Putamen (tissue), 1 donor: ENCODE data around the gene GALNT17.

Source experiments
- DNase-seq: peaks from one replicate; pipeline ENCODE4 v3.0.0-alpha.2; 2016; ENCODE audit warnings: low spot score

The GALNT17 gene

DNA sequence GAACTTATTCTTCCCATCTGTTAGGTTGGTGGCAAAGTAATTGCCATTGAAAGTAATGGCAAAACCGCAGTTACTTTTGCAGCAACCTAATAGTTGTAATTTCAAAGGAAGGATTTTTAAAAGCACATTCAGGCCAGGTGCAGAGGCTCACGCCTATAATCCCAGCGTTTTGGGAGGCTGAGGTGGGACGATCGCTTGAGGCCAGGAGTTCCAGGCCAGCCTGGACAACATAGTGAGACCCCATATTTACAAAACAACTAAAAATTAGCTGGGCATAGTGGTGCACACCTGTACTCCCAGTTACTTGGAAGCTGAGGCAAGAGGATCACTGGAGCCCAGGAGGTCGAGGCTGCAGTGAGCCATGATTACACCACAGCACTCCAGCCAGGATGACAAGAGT is 374.9 kb downstream of the GALNT17 start:
- DNase-seq = no peak

GRCh38 chr7:71507680-71508602 is 376.0 kb downstream of the GALNT17 start:
- peak; percentile 32 for DNase-seq

DNA sequence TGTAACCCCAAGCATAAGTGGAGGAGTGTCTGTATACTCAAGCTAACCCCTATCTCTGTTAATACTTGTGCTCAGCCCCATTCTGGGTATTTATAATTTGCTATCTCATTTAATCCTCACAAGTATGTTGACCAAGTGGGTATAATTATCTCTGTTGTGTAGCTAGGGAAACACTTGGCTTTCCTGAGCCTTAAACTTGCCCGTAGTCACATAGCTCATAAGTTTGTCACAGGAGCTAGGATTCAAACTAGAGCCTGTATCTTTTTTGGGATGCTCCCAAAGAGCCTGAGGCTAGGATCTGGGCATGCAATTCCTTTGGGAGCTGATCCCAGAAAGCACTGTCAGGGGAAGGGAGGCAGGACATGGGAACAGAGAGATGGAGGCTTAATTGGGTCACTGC is 377.4 kb downstream of the GALNT17 start:
- no peak for DNase-seq

DNA sequence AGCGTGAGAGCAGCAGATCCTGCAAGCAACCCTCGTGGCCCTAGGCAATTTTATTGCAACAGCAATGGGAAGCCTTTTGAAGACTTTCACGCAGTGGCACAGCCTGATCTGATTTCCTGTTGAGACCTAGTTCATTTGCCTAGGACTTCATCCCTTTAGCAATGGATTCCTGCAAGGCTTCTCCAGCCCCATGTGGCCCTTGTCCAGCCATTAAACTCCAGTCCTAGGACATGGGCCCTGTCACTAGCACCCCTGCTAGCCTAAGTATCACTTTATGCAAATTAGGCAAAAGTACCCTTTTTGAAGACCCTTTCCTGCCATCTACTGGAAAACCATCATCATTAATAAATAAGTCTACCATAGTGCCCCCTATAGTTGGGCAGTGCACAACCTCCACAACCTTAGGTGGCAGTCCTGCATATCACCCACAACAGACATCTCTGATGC is 379.4 kb downstream of the GALNT17 start:
- DNase-seq = no peak

- DNase-seq = no peak
Measured at GRCh38 chr7:71517940-71518699, 386.2 kb downstream of the GALNT17 start.

GRCh38 chr7:71518880-71519279 is 386.9 kb downstream of the GALNT17 start:
- no peak for DNase-seq

DNA sequence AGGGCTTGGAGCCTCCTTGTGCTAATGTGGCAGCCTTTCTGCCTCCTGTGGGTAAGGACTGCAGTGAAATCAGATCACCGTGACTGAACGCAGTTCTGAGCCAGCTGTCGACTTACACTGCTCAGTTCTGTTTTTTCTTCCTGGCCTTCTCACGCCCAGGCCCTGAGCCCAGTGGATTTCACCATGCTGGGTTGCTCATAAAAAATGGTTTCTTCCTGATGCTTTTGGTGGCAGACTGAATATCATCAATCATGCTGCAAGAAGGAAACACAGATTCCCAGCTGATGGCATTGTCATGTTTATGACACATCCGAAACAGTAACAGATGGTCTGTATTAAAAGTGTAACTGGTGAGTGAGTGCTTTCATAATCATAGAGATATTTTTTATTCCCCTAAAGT is 389.6 kb downstream of the GALNT17 start:
- DNase-seq = no peak

GRCh38 chr7:71526106-71526505 is 394.2 kb downstream of the GALNT17 start:
- DNase-seq = no peak

DNA sequence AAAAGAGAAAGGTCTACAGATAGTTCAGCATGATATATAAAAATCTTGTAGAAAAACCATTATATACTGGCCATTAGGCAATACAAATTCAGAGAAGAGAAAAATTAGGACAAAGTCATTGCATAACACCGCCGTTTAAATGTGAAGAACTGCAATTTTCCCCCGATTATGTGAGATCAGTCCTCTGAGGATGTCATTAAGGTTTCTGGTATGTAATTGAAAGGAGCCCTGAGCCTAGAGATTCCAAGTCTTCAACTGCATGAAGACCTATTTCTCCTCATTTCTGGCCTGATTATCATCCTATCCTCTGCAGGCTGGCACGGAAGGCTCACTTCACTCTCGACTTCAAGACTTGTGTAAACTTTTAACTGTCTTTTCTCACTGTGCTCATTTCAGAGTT is 395.3 kb downstream of the GALNT17 start:
- no peak for DNase-seq

GRCh38 chr7:71535616-71536015 is 403.7 kb downstream of the GALNT17 start:
- DNase-seq = no peak

GRCh38 chr7:71538210-71538609 is 406.3 kb downstream of the GALNT17 start:
- no peak for DNase-seq

- no peak for DNase-seq
Measured at GRCh38 chr7:71539615-71540014, 407.7 kb downstream of the GALNT17 start.

GRCh38 chr7:71541707-71542353 is 409.9 kb downstream of the GALNT17 start:
- no peak for DNase-seq

GRCh38 chr7:71543396-71543795 is 411.5 kb downstream of the GALNT17 start:
- no peak for DNase-seq

DNA sequence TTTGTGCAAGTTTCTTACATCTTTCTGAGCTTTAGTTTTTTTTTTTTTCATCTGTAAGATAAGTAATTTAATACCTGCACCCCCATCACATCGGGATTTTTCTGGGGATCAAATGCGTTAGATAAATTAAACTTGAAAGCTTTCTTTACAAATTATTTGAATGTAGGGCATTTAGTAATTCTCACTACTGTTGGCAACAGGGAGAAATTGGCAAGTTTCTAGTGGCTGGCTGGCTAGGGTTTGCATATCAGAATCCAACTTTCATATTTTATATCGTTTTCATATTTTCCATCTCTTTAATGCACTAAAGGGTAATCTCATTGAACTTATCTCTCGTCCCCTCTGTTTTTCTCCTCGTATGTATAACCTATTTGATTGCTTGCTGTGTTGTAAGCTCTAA is 412.9 kb downstream of the GALNT17 start:
- DNase-seq = no peak

DNA sequence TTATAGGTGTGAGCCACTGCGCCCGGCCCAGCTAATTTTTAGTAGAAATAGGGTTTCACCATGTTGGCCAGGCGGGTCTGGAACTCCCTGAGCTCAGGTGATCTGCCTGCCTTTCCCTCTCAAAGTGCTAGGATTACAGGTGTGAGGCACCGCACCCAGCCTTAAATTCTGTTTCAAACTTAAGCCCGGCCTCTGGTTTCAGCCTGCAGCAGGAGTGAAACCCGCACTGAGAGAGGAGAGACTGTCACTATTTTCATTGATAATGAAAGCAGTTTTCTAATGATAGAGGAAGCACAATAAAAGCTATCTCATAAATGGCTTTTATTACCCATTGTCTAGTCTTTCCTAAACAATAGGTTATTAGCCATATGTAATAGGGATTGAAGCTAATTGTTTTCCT is 415.5 kb downstream of the GALNT17 start:
- no peak for DNase-seq

DNA sequence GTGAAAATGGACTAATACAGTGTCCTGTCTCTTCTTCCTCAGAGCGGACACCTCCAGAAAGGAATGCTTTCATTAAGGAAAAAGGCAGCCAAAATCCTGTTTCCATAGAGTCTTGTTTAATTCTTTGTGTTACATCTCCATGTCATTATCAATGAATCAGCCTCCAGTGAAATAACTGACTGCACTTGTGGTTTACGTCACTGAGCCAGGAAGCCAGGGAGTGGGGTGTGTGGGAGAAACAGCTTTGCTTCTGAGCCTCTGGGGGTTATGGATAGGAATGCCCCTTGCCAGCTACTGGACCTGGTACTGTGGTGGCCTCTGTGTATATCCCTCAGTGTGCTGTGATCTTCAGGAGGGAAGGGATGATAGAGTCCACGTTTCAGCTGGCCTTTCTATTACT is 416.8 kb downstream of the GALNT17 start:
- DNase-seq = peak; percentile 21

DNA sequence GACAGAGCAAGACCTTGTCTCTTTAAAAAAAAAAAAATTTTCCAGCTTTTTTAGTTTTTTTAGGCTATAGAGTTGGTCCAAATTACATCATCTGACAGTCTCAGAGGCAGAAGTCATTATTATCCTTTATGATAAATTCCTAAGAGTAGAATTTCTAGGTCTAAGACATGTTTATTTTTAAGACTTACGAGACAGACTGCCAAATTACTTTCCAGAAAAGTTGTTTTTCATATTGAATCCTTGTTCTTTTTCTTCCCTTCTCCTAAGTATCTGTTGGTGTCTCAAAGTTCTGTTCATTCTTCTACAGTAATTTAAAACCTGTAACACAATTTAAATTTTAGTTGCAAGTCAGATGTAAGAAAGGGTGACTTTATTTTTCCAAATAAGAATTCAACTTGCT is 421.4 kb downstream of the GALNT17 start:
- no peak for DNase-seq

DNA sequence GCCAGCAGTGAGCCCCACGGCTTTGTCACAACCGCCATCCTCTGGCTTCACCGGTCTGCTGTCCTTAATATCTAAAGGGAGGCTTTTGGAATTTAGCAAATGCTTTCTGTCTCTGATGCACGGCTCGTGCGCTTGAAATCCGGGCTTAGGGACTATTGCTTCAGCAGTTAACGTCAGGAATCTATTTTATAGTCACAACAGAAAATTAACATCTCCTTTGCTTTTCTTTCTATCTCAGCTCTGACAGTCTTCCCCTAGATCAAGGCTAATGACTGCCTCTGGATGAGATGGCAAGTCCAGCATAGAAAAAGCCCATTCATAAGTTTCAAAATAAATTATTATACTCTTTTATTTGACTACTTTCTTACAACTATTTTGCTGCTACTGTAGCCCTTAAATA is 423.8 kb downstream of the GALNT17 start:
- DNase-seq = no peak

GRCh38 chr7:71558806-71559613 is 427.1 kb downstream of the GALNT17 start:
- no peak for DNase-seq

DNA sequence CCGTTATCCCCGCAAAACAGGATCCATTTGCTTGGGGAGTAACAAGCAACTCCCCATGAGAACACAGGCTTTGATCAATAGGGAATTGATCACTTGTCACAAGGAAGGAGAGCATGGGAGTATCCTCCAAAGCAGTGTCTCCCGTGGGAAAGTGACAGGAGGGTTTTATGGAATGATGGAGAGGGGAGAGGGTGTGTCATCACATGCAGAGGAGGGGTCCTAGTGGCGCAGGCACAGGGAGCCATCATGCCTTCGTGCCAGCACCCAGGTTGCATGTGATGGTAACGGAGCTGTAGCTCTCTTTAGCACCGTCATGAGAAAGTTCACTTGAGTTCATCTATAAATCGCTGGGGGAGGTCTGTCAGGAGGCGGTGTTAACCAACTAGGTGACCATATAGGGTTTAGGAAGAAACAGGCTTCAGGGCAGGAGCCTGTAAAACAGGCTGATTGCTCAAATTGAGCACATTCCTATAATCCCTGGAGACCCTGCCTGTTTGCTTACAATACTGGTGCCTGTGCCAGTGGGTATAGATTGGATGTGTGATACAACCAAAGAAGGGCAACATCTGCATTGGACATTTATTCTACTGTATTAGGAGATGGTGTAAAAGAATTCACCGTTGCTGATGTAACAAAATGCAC is 428.5 kb downstream of the GALNT17 start:
- no peak for DNase-seq
